Activated gamma-delta T cell treated with anti-CD3 and anti-CD28 coated beads, Interleukin-2, amount 50 U/mL, for 16 hours (primary cell): ENCODE measurements around the gene KNTC1.
"Not testable (repeated sequence)": the region's sequence is repeated elsewhere in the genome, so short reads cannot be mapped to it uniquely, and the experiment has no call there.

Experiments used
- DNase-seq: peaks from one replicate; pipeline ENCODE4 v3.0.0-alpha.2; 2020; ENCODE audit warnings: low read depth

The KNTC1 gene, protein sequence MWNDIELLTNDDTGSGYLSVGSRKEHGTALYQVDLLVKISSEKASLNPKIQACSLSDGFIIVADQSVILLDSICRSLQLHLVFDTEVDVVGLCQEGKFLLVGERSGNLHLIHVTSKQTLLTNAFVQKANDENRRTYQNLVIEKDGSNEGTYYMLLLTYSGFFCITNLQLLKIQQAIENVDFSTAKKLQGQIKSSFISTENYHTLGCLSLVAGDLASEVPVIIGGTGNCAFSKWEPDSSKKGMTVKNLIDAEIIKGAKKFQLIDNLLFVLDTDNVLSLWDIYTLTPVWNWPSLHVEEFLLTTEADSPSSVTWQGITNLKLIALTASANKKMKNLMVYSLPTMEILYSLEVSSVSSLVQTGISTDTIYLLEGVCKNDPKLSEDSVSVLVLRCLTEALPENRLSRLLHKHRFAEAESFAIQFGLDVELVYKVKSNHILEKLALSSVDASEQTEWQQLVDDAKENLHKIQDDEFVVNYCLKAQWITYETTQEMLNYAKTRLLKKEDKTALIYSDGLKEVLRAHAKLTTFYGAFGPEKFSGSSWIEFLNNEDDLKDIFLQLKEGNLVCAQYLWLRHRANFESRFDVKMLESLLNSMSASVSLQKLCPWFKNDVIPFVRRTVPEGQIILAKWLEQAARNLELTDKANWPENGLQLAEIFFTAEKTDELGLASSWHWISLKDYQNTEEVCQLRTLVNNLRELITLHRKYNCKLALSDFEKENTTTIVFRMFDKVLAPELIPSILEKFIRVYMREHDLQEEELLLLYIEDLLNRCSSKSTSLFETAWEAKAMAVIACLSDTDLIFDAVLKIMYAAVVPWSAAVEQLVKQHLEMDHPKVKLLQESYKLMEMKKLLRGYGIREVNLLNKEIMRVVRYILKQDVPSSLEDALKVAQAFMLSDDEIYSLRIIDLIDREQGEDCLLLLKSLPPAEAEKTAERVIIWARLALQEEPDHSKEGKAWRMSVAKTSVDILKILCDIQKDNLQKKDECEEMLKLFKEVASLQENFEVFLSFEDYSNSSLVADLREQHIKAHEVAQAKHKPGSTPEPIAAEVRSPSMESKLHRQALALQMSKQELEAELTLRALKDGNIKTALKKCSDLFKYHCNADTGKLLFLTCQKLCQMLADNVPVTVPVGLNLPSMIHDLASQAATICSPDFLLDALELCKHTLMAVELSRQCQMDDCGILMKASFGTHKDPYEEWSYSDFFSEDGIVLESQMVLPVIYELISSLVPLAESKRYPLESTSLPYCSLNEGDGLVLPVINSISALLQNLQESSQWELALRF (N-terminal part only)

DNA sequence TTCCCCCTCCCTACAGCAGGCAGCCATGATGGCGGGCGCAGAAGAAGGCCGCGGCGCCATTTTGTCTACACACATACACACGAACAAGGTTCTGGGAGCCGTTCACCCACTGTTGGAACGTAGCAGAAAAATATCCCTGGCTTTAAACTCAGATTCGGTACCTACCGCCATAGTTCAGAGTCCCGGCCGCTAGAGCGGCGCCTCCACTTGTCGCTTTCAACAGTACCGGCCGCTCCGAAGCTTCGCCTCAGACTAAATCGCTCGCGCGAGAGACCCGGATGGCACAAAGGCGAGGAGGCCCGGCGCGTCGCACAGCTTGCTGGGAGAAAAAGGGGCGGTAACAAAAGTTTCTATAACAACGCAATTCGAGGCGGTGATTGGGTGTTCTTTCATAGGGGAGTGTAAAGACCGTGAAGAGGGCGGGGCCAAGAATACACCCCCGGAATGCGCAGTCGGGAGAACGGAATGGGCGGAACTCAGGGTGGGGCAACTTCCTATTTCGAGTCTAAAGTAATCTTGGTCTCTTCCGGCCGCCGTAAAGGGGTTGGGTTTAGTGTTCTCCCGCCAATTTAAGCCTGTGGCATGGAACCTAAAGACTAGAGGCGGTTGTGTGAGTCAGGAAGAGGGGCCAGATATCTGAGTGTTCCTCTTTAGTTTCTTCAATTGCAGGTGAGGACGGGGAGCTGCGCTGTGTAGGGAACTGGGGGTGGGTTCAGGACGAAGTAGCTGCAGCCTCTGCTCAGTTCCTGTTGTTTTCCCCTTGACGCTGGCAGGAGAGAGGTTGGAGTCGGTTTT is at the start of gene KNTC1, which contains the start of gene RSRC2:
Gene KNTC1, plus strand, starts transcription at position 567 of the 795 bp plus-strand sequence. CDS start 2,815 bp downstream, outside the sequence.
Gene RSRC2, minus strand, starts transcription at position 254 of the 795 bp plus-strand sequence. Its CDS starts 83 bp downstream, at position 171.
- DNase-seq, result peak; percentile 99

DNA sequence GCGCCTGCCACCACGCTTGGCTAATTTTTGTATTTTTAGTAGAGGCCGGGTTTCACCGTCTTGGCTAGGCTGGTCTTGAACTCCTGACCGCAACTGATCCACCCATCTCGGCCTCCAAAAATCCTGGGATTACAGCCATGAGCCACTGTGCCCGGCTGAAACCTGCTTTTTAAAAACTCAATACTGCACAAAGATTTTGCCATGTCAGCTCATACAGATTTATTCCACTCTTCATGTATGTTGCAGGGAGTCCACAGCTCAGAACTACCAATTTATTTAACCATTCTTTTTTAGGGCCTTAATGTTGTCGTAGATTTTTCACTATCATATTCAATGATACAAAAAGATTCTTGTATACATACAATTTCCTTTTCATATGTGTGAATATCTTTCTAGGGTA is 46.3 kb upstream of the KNTC1 start:
- DNase-seq, result no peak

DNA sequence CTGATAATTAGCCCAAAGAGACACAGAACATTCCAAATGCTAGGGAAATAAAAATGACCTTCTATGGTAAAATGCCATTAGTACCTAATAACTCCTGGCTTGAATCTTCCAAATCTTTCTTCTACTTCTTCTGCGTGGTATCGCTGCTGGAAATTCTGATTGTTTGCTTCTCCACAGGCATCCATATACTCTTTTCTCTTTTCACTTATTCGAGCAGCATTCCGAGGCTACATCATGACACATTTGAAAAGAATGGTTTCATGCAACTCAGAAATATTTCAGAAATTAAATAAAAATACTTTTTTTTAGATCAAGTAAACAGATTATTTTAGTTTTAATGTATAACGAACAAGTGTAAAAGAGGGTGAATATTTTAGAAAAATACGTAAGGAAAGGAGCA is 45.2 kb upstream of the KNTC1 start:
- no peak for DNase-seq

DNA sequence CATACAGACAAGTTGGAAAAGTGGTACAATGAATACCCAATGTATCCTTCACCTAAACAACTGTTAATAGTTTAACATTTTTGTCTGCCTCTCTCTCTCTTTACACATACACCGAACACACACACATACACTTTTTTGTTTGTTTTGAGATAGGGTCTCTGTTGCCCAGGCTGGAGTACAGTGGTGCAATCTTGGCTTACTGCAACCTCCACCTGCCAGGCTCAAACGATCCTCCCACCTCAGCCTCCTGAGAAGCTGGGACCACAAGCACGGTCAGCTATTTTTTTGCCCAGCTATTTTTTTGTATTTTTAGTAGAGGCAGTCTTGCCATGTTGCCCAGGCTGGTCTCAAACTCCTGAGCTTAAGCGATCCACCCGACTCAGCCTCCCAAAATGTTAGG is 43.1 kb upstream of the KNTC1 start:
- no peak for DNase-seq

DNA sequence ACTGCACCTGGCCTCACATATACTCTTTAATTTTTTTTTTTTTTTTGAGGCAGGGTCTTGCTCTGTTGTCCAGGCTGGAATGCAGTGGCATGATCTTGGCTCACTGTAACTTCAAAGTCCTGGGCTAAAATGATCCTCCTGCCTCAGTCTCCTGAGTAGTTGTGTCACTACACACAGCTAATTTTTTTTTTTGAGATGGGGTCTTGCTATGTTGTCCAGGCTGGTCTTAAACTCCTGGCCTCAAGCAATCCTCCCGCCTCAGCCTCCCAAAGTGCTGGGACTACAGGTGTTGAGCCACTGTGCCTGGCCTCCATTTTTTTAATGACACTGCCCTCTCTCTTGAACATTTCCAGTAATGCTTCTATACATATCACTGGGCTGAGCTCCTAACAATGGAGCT is 42.7 kb upstream of the KNTC1 start:
- DNase-seq, result not testable (repeated sequence)

DNA sequence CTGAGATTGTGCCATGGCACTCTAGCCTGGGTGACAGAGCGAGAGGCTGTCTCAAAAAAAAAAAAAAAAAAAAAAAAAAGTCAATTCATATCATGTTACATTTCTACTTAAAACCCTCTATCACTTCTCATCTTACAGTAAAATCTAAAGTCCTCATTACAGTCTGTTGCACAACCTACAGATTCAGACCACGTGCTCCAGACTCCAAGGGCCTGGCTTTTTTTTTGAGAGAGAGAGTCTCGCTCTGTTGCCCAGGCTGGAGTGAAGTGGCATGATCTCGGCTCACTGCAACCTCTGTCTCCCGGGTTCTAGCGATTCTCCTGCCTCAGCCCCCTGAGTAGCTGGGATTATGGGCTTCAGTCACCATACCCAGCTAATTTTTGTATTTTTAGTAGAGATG is 40.7 kb upstream of the KNTC1 start:
- not testable (repeated sequence) for DNase-seq

DNA sequence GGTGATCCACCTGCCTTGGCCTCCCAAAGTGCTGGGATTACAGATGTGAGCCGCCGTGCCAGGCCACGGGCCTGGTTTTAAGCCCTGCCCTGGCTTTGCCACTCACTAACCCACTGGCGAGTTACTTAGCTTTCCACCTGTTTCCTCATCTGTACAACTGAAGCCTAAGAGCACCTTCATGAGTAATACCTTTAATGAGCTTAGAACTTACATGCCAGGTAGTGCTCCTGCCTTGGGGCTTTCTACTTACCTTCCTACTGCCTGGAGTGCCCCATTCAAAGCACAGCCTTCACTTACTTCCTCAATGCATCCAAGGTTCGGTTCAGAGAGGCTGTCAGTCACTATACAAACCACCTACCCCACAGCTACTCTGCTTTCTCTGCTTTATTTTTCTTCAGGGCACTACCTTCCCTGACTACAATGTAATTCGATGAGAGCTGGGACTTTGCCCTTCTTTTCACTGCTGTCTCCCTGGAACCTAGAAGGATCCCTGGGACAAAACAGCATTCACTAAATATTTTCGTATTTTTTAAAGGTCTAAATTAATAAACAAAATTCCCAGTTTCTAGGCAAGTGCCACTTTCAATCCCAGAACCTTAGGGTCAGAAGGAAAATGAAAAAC is 40.1 kb upstream of the KNTC1 start:
- DNase-seq, result no peak

DNA sequence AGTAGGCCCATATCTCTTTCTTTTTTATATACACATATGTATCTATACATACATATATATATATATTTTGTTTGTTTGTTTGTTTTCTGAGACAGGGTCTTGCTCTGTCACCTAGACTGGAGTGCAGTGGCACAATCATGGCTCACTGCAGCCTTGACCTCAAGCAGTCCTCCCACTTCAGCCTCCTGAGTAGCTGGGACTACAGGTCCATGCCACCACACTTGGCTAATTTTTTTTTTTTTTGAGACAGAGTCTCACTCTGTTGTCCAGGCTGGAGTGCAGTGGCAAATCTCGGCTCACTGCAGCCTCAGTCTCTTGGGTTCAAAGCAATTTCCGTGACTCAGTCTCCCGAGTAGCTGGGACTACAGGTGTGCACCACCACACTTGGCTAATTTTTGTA is 39.2 kb upstream of the KNTC1 start:
- DNase-seq, result not testable (repeated sequence)

DNA sequence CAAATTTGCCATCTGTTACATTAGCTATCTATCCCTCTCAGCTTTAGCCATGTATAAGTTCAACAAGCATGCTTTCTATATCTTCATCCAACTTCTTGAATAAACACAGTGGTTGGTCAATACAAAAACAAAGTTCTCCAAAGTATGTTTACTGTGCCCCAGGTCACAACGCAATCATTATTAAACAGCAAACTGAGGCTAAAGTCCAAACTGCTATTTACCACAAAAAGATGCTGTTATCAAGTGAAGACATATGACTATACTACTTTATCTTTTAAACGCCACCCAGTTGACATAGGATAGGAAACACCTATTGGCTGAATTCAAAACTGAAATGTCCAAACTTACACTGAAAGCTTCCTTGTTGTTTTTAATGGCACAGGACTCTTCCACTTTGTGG is 38.0 kb upstream of the KNTC1 start:
- DNase-seq, result no peak

DNA sequence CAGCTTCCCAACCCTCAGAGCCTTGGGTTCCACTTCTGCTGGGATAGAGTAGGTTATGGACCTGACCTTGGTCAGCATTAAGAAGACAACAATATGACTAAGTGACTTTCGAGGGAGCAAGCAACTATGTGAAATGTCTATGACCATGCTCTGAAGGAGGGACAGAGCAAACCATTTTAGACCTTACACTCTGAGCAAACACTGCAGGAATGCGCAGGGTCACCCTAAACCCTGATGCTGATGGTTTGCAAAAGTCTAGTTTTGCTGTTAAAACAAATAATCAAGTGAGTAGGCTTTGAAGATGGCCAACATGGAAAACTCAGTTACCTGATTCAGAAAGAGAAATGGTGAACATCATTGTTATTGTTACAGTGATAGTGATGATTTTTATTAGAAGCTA is 35.1 kb upstream of the KNTC1 start:
- DNase-seq, result no peak

DNA sequence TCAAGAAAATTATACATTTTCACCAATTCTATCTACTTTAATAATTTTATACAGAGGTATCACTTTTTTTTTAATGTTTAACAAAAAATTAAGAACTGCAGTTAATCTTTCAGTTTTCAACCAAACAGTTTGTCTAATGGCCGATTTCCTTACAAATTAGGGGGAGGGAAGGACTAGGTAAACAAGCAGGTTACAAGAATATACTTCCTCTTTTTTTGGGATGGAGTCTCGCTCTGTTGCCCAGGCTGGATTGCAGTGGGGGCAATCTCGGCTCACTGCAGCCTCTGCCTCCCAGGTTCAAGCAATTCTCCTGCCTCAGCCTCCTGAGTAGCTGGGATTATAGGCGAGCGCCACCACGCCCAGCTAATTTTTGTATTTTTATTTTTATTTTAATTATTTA is 33.8 kb upstream of the KNTC1 start:
- not testable (repeated sequence) for DNase-seq

DNA sequence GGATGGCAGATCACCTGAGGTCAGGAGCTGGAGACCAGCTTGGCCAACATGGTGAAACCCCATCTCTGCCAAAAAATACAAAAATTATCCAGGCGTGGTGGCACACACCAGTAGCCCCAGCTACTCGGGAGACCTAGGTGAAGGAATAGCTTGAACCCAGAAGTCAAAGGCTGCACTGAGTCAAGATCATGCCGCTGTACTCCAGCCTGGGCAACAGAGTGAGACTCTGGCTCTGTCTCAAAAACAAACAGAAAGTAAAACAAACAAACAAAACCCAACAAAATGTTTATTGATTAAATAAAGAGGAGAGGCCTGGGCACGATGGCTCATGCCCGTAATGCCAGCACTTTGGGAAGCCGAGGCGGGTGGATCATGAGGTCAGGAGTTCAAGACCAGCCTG is 31.8 kb upstream of the KNTC1 start:
- no peak for DNase-seq

DNA sequence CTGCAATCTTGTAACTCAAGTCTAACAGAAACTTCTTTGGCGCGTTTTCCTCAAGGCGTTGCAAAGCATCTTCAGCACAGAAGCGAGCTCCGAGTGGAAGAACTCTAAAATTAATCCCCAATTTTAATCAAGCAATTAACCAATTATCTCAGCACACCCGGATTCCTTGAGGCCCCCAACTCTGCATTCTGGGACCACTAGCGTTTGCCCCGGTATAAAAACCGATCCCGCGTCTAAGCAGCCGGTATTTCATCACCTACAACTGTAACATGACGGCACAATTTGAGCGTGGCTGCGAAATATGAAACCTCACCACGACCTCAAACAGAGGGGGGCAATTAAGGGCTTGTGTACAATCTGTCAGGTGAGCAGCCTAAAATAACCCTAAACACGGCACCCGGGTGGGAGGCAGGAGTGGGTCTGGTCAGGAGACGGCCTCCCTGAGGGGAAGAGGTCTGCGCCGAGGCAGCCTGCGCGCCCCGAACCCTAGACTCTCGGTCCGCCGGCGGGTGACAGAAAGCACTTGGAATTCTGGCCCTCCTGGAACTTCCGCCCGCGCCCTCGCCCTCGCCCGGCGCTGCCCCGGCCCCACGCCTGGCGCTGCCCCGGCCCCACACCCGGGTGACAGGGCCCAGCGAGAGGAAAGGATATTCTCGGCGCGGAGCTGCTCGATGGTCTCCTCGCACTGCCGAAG is 26.9 kb upstream of the KNTC1 start:
- peak; percentile 27 for DNase-seq

DNA sequence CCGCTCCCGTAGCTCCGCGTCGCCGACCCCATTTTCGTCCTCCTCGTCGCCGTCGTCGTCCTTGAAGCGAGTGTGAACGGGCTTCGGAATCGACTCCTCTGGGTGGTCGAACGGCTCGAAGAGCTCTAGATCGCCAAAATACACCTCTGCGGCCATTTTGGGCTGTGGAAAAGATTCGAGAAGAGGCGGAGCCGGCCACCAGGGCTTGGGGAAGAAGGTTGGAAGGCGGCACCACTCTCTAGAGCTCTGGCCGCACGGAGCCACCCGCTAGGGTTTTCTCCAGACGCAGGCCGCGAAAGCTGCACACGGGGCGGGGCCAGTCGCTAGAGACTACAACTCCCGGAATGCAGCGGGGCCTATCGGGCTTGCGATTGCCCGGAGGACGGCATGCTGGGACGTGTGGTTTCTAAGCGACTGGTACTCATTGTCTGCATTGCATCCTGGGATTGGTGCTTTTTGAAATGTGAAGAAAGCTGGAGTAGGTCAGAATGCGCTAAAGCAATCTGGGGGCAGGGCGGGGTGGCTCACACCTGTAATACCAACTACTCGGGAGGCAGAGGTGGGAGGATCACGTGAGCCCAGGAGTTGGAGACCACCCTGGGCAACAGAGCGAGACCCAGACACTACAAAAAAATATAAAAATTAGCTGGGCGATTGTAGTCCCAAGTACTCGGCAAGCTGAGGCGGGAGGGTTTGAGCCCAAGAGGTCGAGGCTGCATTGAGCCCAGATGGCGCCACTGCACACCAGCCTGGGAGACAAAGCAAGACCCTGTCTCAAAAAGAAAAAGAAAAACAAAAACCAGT is 26.2 kb upstream of the KNTC1 start, which contains the start of gene ZCCHC8:
Gene ZCCHC8, minus strand, starts transcription at position 248 of the 804 bp plus-strand sequence. Its CDS starts 92 bp downstream, at position 156.
- DNase-seq, result peak; percentile 93

DNA sequence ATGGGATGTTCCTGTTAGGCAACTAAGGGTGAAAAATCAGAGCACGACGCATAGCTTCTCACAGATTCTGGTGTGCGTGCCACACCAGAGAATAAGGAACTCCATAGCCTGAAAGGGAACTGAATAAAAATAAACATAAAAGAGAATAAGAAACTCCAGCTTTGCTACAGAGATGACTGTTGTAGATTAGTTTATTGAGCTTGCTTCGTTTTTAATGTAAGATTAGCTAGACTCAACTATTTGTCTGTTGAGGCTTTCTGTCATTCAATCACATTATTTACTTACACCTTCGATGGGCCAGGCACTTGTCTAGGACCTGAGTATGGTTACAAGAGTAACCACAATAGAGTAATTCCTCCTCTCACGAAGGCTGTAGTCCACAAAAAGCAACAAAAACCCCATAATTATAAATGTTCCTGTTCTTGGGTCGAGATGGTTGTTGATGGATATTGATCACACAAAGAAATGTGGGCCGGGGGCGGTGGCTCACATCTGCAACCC is 25.5 kb upstream of the KNTC1 start:
- no peak for DNase-seq

DNA sequence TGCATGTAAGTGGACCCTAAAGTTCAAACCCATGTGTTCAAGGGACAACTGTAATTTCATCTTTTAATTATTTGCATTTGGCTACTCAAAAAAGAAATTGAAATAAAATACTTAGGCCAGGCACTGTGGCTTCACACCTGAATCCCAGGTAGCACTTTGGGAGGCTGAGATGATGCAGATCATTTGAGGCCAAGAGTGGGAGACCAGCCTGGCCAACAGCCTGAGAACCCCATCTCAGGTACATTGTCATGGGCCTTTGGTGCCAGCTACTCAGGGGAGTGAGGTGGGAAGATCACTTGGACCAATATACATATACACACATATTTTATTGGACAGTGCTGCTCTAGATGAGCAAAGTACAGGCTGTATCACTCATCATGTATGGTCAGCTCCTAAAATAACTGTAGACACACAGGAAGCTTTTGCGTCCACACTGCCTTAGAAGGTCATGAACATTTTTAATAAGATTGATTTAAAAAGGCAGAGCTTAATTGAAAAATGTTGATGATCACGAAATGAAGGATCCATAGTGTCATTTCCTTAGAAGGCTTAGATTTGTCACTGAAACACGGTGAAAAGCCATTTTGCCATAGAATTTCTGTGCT is 23.8 kb upstream of the KNTC1 start:
- DNase-seq, result no peak

DNA sequence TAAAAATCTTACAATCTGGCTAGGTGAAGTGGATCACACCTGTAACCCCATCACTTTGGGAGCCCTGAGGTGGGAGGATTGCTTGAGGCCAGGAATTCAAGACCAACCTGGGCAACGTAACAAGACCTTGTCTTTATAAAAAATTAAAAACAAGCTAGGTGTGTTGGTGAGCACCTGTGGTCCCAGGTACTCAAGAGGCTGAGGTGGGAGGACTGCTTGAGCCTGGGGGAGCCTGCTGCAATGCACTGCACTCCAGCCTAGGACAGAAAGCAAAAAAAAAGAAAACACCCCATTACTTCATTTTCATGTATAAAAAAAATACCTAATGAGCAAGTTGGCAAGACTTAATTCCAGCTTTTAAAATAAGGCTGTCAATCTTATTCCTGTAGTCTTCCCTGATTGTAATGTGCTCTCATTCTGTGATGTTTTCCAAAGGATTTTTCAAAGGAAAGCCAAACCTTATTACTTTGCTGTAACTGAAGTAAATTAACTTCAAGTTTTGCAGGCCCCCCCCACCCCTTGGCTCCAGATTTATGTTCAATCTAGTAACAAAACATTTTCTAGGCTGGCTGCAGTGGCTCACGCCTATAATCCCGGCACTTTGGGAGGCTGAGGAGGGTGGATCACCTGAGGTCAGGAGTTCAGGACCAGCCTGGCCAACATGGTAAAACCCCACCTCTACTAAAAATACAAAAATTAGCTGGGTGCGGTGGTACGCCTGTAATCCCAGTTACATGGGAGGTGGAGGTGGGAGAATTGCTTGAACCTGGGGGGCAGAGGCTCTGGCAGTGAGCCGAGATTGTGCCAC is 23.1 kb upstream of the KNTC1 start:
- no peak for DNase-seq
